Muscle of leg (tissue), 11 donors: ENCODE measurements around the gene GRK4. TPM values are rescaled to one million over a fixed set of nuclear protein-coding genes. Genes with fewer than 3 reads are reported as not detected.
"Not testable (repeated sequence)": the region's sequence is repeated elsewhere in the genome, so short reads cannot be mapped to it uniquely, and the experiment has no call there.

ENCODE experiments used
- DNase-seq: peaks from one replicate; pipeline ENCODE4 v3.0.0; 2013
- H3K27ac ChIP-seq: one replicate; pipeline ENCODE4 v1.5.1; 2013; ENCODE audit warnings: mild to moderate bottlenecking, low read length, control low read depth
- H3K27me3 ChIP-seq: one replicate; pipeline ENCODE4 v1.6.1; 2013; ENCODE audit warnings: low read length; ENCODE audit not compliant: control insufficient read depth, insufficient read depth
- H3K36me3 ChIP-seq: one replicate; pipeline ENCODE4 v1.6.1; 2013; ENCODE audit warnings: low read length; ENCODE audit not compliant: control insufficient read depth, insufficient read depth
- H3K4me1 ChIP-seq: one replicate; pipeline ENCODE4 v1.6.1; 2013; ENCODE audit warnings: low read length; ENCODE audit not compliant: control insufficient read depth, insufficient read depth
- H3K4me3 ChIP-seq: one replicate; pipeline ENCODE4 v1.5.1; 2013; ENCODE audit warnings: low read length, control low read depth
- H3K9me3 ChIP-seq: replicated peaks from 2 replicates; pipeline ENCODE4 v1.6.1; 2013; ENCODE audit warnings: low read depth, low read length; ENCODE audit not compliant: control insufficient read depth
- WGBS: methylation state at CpG from one replicate; pipeline ENCODE4 v1.1.5; 2013; ENCODE audit warnings: missing lambda C conversion rate; ENCODE audit not compliant: insufficient coverage; 5-methylcytosine and 5-hydroxymethylcytosine counted together
- polyA plus RNA-seq, 8 donors: library from polyadenylated mRNA; unstranded; fragments of 120-200 nt; gene quantifications; one replicate each; pipeline versions ENCODE4 v1.2.1 to v1.2.3, GENCODE V29; 2013; ENCODE audit warnings: inconsistent platforms in 1 of 8, low replicate concordance in 1 of 8; ENCODE audit not compliant: insufficient read length in 8 of 8, insufficient read depth in 1 of 8
- total RNA-seq: library from RNA; stranded (reverse); fragments of 120-200 nt; gene quantifications from one replicate; pipeline ENCODE4 v1.2.4, GENCODE V29; 2013

GRK4 gene
- total and polyA plus RNA-seq, 9 donors, result 6.7 to 16.1 (median 8.8) TPM

GRCh38 chr4:2941138-2942036, 22.0 kb upstream of the GRK4 start:
- Histone ChIP-seq H3K9me3 (no peaks in the 10 kb centered on the region), H3K27me3 (no peaks in the 10 kb centered on the region), H3K4me3 (no peak overlapping the region), H3K36me3 (peaks cover 94% of the 10 kb centered on the region), H3K27ac (no peak overlapping the region), H3K4me1 (peaks cover 9% of the 10 kb centered on the region)
- WGBS, result 85% methylated on average over 23 of the region's 24 CpGs
- DNase-seq, result no peak

DNA sequence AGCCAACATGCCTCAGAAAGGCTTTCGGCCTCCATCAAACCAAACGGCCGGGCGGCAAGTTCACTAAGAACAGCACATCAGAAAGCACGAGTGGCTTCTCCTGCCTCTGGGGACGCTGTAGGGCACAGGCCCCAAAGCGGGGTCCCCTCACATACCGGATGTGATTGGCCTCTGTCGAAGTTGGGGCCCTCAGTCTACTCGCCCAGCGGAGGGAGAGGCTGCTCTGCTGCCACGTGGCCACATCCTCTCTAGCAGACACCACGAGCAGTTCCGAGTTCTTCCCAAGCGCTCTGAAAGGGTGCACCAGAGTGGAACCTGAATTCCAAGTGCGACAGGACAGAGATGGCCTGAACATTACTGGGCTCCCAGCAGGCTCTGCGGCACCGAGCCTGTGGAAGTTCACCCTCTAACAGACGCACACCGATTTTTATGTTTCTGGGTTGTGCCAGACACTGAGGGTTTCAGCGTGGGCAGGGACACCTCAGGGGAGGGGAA, 21.3 kb upstream of the GRK4 start:
- Histone ChIP-seq H3K36me3 (peaks cover 95% of the 10 kb centered on the region), H3K4me1 (peaks cover 2% of the 10 kb centered on the region), H3K4me3 (no peak overlapping the region), H3K27me3 (no peaks in the 10 kb centered on the region), H3K9me3 (no peaks in the 10 kb centered on the region), H3K27ac (no peak overlapping the region)
- 80% methylated on average over 21 of the region's 21 CpGs for WGBS
- DNase-seq, result no peak

GRCh38 chr4:2942532-2943363, 20.6 kb upstream of the GRK4 start:
- Histone ChIP-seq H3K27ac (no peak overlapping the region), H3K36me3 (peaks cover 95% of the 10 kb centered on the region)

DNA sequence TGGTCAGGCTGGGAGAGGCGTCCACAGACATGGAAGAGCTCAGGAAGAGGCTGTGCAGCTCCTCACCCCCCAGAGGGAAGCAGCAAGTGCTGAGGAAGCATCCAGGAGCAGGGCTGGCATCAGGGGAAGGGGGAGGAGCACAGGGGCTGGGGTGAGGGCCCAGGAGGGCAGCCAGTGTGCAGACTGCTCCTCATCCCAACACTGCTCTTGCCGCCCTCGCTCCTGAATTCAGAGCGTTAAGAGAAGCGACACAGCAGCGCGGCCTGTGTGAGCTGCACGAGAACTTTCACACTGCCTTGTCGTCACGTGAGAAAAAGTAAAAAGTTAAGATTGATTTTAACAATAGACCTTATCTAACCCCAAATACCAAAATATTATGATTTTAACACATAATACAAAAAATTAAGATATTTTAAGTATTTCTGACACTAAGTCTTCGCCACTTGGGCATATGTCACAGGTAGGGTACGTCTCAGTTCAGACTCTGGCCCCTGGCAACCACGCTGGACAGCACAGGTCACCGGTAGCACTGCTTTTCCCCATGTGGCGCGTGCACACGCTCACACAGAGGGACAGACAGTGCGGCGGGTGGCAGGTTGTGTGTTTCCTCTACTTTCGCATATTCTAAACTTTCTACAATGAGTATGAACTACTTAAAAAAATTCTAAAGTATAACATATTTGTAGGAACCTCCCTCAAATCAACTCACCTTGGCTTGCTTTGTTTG, 19.8 kb upstream of the GRK4 start:
- peaks cover 94% of the 10 kb centered on the region for H3K36me3 ChIP-seq
- WGBS, result 93% methylated on average over 5 of the region's 20 CpGs
- H3K27ac ChIP-seq, result no peak overlapping the region
- H3K27me3 ChIP-seq, result no peaks in the 10 kb centered on the region
- no peaks in the 10 kb centered on the region for H3K9me3 ChIP-seq
- DNase-seq, result no peak
- no peak overlapping the region for H3K4me3 ChIP-seq
- H3K4me1 ChIP-seq, result no peaks in the 10 kb centered on the region

More at GRCh38 chr4:2942532-2943363, 20.6 kb upstream of the GRK4 start:
- H3K4me3 ChIP-seq, result no peak overlapping the region
- 76% methylated on average over 24 of the region's 31 CpGs for whole genome bisulfite sequencing
- no peaks in the 10 kb centered on the region for H3K27me3 ChIP-seq
- no peak for DNase-seq
- no peaks in the 10 kb centered on the region for H3K4me1 ChIP-seq
- H3K9me3 ChIP-seq, result no peaks in the 10 kb centered on the region

DNA sequence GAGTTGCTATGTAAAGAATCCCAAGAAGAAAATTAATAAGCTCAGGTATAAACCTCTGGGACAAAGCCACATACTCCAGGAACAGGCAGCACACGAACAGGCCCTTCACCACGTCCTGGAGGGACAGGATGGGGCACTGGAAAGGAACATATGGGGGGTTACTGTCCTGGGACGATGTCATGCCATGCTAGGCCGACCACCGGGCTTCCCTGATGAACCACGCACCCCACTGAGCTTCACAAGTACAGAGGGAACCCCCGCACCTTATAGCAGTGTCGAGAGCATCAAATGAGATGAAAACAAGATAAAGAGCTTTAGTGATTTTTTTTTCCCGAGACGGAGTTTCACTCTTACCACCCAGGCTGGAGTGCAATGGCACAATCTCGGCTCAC, 19.3 kb upstream of the GRK4 start:
- no peak for DNase-seq
- H3K4me1 ChIP-seq, result no peaks in the 10 kb centered on the region
- H3K4me3 ChIP-seq, result no peak overlapping the region
- no peaks in the 10 kb centered on the region for H3K27me3 ChIP-seq
- 90% methylated on average over 8 of the region's 11 CpGs for WGBS
- no peaks in the 10 kb centered on the region for H3K9me3 ChIP-seq
- no peak overlapping the region for H3K27ac ChIP-seq
- peaks cover 94% of the 10 kb centered on the region for H3K36me3 ChIP-seq

DNA sequence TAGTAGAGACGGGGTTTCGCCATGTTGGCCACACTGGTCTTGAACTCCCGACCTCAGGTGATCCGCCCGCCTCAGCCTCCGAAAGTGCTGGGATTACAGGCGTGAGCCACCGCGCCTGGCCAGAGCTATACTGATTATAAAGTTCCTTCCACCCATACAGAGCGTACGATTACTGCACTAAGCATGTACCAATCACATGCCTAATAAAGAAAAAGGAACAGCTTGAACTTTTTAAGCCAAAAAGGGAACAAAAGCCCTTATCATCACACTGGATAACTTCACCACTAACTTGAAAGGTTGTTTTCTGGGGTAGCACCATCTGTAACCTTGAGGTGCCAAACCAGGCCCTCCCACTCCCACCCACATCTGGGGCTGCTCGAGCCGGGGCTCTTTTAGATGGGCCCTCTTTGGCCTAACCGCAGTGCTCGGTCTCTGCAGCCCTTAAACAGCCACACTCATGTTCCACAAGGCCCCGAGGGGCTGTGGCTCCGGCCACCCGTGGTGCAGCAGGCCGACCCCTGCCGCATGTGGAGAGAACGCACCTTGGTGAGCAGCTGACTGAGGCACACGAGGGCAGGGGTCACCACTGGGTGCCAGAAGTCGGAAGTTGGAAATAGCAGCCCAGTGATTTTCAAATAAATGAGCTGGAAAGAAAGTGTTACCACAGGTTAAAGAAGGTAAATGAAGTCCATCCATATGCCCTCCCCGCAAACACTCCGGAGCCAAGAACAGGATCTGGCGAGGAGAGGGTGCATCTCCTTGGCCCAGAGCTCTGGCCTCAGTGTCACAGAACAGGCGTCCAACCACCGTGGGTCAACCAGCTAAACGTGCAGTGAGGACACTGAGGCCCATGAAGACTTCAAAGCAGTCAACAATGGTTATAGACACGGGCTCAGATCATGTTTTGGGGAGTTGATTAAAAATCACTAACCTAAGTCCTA, 18.5 kb upstream of the GRK4 start:
- no peak for DNase-seq
- no peak overlapping the region for H3K27ac ChIP-seq
- 90% methylated on average over 22 of the region's 30 CpGs for WGBS
- H3K4me3 ChIP-seq, result no peak overlapping the region
- no peaks in the 10 kb centered on the region for H3K27me3 ChIP-seq
- peaks cover 93% of the 10 kb centered on the region for H3K36me3 ChIP-seq
- H3K4me1 ChIP-seq, result no peaks in the 10 kb centered on the region
- no peaks in the 10 kb centered on the region for H3K9me3 ChIP-seq

DNA sequence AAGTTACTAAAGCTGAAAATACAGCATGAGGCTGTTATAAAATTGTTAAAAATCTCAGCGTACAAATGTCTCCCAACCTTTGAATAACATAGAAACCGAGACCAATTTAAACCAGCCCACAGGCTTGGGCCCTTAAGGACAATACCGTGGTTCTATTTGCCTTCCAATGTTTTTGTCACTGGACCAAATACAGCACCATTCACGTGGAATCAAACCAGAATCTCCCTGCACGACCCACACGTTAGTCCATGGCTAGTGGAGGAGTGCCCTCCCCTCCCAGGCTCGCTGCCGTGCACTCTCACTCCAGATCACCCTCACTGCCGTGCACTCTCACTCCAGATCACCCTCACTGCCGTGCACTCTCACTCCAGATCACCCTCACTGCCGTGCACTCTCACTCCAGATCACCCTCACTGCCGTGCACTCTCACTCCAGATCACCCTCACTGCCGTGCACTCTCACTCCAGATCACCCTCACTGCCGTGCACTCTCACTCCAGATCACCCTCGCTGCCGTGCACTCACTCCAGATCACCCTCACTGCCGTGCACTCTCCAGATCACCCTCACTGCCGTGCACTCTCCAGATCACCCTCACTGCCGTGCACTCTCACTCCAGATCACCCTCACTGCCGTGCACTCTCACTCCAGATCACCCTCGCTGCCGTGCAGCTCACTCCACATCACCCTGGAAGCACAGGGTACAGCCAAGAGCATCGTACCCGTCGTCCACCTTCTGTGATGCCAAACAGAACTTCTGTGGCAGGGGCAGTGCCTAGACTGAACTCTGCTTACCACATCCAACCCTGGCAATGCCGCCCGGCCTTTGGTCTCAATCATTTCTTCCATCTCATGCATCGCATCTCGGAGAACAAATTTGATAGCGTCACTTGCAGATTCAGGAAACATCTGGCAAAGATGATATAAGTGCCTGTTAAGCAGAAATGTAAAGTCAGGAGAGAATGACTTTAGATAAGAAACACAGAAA, 17.5 kb upstream of the GRK4 start:
- H3K27ac ChIP-seq, H3K4me3 ChIP-seq, H3K9me3 ChIP-seq, DNase-seq, H3K4me1 ChIP-seq, H3K27me3 ChIP-seq: not testable (repeated sequence)
- H3K36me3 ChIP-seq, result peaks cover 89% of the 10 kb centered on the region
- 89% methylated on average over 19 of the region's 30 CpGs for WGBS

GRCh38 chr4:2946812-2947600, 16.4 kb upstream of the GRK4 start:
- H3K4me1 ChIP-seq, result no peaks in the 10 kb centered on the region
- no peak overlapping the region for H3K4me3 ChIP-seq
- H3K27me3 ChIP-seq, result no peaks in the 10 kb centered on the region
- no peak overlapping the region for H3K27ac ChIP-seq
- no peaks in the 10 kb centered on the region for H3K9me3 ChIP-seq
- 88% methylated on average over 12 of the region's 19 CpGs for WGBS
- no peak for DNase-seq
- H3K36me3 ChIP-seq, result peaks cover 88% of the 10 kb centered on the region
